GM12873 (cell line): ENCODE results near the gene FRMD1.

Experiments used
- TF ChIP-seq, protein P1 (sequence below): IDR thresholded peaks from 2 replicates; pipeline ENCODE4 v1.5.1; 2012; ENCODE audit warnings: low read depth, mild to moderate bottlenecking, moderate library complexity, low read length, control low read depth; ENCODE audit not compliant: insufficient read depth; ENCODE audit errors: missing control alignments

The FRMD1 gene

DNA sequence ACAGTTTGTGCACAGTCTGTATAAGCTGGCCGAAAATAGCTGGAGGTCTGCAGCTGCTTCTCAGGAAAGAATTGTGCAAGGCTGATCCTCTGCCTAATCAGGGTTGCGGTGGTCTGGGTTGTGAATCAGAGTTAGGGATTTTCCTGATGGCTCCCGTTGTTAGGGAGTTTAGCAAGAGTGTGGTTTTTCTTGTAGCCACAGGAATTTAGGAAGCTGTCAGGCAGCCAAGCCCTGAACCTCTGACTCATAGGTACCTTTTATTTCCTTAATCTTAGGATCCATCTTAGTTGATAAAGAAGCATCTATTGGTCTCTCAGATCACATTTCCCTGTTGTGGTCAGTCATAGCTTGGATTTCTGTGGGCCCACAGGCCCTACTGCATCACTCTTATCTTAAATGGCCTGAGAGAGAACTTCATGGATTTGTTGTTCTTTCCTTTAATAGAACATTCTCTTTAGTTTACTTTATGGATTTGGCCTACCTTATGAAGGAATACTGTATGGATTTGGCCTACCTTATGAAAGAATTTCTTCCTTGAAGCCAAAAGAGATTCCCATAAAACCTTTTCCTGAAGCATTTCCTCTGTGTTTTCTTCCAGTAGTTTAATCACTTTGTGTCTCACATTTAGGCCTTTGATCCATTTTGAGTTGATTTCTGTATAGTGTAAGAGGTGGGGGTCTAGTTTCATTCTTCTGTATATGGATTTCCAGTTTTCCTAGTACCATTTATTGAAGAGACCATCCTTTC is 71.2 kb downstream of the FRMD1 start:
- TF ChIP-seq, protein P1, sequence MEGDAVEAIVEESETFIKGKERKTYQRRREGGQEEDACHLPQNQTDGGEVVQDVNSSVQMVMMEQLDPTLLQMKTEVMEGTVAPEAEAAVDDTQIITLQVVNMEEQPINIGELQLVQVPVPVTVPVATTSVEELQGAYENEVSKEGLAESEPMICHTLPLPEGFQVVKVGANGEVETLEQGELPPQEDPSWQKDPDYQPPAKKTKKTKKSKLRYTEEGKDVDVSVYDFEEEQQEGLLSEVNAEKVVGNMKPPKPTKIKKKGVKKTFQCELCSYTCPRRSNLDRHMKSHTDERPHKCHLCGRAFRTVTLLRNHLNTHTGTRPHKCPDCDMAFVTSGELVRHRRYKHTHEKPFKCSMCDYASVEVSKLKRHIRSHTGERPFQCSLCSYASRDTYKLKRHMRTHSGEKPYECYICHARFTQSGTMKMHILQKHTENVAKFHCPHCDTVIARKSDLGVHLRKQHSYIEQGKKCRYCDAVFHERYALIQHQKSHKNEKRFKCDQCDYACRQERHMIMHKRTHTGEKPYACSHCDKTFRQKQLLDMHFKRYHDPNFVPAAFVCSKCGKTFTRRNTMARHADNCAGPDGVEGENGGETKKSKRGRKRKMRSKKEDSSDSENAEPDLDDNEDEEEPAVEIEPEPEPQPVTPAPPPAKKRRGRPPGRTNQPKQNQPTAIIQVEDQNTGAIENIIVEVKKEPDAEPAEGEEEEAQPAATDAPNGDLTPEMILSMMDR = no peak

DNA sequence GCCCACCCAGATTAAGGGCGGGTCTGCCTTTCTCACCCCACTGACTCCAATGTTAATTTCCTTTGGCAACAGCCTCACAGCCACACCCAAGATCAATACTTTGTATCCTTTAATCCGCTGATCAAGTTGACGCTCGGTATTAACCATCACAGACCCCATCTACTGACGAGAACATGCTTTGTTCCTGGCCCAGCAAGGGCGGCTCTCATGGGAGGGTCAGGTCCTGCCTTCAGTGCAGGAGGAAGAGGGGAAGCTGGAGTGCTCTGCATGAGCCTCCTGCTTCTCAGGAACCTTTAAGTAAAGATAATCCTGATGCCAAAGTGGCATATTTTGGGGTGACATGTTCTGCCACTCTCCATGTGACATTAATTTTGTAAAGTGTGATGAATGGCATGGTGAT is 73.2 kb downstream of the FRMD1 start:
- TF ChIP-seq, protein P1 = no peak

DNA sequence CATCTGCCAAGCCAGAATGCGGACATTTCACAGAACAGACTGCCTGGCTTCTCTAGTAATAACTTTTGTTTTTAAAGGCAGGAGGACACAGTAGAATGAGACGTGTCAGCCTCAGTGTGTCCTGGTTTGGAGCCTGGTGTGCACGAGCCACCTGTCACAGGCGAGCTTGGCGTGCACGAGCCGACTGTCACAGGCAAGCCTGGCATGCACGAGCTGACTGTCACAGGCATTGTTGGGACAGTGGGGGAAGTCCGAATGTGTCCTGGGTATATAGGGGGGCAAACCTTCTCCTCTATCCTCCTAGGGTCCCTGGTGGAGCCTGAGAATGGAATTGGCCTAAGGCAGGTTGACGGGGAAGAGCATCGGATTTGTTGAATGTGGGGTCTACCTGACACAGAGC is 74.1 kb downstream of the FRMD1 start:
- TF ChIP-seq, protein P1 = no peak

DNA sequence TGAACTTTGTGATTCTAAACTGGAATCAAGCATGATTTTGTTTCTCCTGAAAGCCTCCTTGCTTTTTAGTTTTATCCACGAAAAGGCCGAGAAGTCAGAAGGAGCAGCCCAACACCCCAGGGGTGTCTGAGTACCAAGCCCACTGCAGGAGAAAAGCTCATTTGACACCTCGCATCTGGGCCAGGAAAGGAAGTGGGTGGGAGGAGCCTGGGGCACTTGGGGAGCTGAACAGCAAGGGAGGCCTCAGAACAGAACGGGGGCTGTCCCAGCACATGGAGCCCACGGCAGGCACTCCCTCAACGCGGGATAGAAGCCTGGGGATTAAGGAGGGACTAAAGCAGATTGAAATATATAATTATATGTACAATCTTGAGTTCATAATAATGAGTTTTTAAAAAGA is 75.0 kb downstream of the FRMD1 start:
- TF ChIP-seq, protein P1 = no peak
